Measurements from ENCODE around the gene GPR3. TPM values are rescaled to one million over a fixed set of nuclear protein-coding genes. Genes with fewer than 3 reads are reported as not detected.
"Not testable (repeated sequence)": the region's sequence is repeated elsewhere in the genome, so short reads cannot be mapped to it uniquely, and the experiment has no call there.

Gene GPR3
- total and polyA plus RNA-seq, 2 donors, result 0.09 to 0.37 TPM

GRCh38 chr1:27427816-27428315 lies 35.4 kb downstream of the GPR3 start:
- H3K4me3 ChIP-seq (ENCODE audit: low read length in 2 of 2), result no peak overlapping the region
- 52% methylated on average over 2 of the region's 2 CpGs for WGBS
- no peaks in the 10 kb centered on the region for H3K27me3 ChIP-seq (ENCODE audit: control insufficient read depth in 2 of 2, insufficient read depth in 1 of 2, low read length in 1 of 2)
- peak overlapping the region; percentile 75 to 82 for H3K27ac ChIP-seq (ENCODE audit: low read depth in 1 of 2, low read length in 1 of 2)
- H3K4me1 ChIP-seq (ENCODE audit: control insufficient read depth in 2 of 2, insufficient read depth in 2 of 2, low read length in 2 of 2), result peaks cover 46 to 63% of the 10 kb centered on the region in 2 donors
- H3K9me3 ChIP-seq (ENCODE audit: control insufficient read depth in 2 of 2, insufficient read depth in 1 of 2, low read length in 1 of 2), result no peaks in the 10 kb centered on the region
- H3K36me3 ChIP-seq (ENCODE audit: control insufficient read depth in 2 of 2, insufficient read depth in 2 of 2, low read length in 1 of 2), result peaks cover 13 to 35% of the 10 kb centered on the region in 2 donors
- DNase-seq (ENCODE audit: low read depth in 6 of 9, low spot score in 9 of 9), result no peak

- peaks cover 13 to 35% of the 10 kb centered on the region in 2 donors for H3K36me3 ChIP-seq (ENCODE audit: control insufficient read depth in 2 of 2, insufficient read depth in 2 of 2, low read length in 1 of 2)
- peak in 4 of 9 donors; percentile 50 to 77 (median 54) for DNase-seq (ENCODE audit: low read depth in 6 of 9, low spot score in 9 of 9)
- H3K4me3 ChIP-seq (ENCODE audit: low read length in 2 of 2), result peak overlapping the region in 1 of 2 donors; percentile 3
- H3K27ac ChIP-seq (ENCODE audit: low read depth in 1 of 2, low read length in 1 of 2), result peak overlapping the region; percentile 75 to 82
- H3K4me1 ChIP-seq (ENCODE audit: control insufficient read depth in 2 of 2, insufficient read depth in 2 of 2, low read length in 2 of 2), result peaks cover 52 to 69% of the 10 kb centered on the region in 2 donors
- 1% methylated on average over 17 of the region's 17 CpGs for WGBS
- H3K9me3 ChIP-seq (ENCODE audit: control insufficient read depth in 2 of 2, insufficient read depth in 1 of 2, low read length in 1 of 2), result no peaks in the 10 kb centered on the region
- no peaks in the 10 kb centered on the region for H3K27me3 ChIP-seq (ENCODE audit: control insufficient read depth in 2 of 2, insufficient read depth in 1 of 2, low read length in 1 of 2)
Observed at GRCh38 chr1:27428316-27429028, 36.0 kb downstream of the GPR3 start.

- Histone ChIP-seq H3K36me3 (ENCODE audit: control insufficient read depth in 2 of 2, insufficient read depth in 2 of 2, low read length in 1 of 2) (peaks cover 13 to 35% of the 10 kb centered on the region in 2 donors), H3K27ac (ENCODE audit: low read depth in 1 of 2, low read length in 1 of 2) (peak overlapping the region; percentile 75 to 81), H3K27me3 (ENCODE audit: control insufficient read depth in 2 of 2, insufficient read depth in 1 of 2, low read length in 1 of 2) (no peaks in the 10 kb centered on the region), H3K9me3 (ENCODE audit: control insufficient read depth in 2 of 2, insufficient read depth in 1 of 2, low read length in 1 of 2) (no peaks in the 10 kb centered on the region), H3K4me3 (ENCODE audit: low read length in 2 of 2) (peak overlapping the region in 1 of 2 donors; percentile 3), H3K4me1 (ENCODE audit: control insufficient read depth in 2 of 2, insufficient read depth in 2 of 2, low read length in 2 of 2) (peaks cover 54 to 70% of the 10 kb centered on the region in 2 donors)
- 33% methylated on average over 2 of the region's 2 CpGs for WGBS
- no peak for DNase-seq (ENCODE audit: low read depth in 6 of 9, low spot score in 9 of 9)
Observed at GRCh38 chr1:27429029-27429425, 36.6 kb downstream of the GPR3 start.

GRCh38 chr1:27430903-27431600 lies 38.6 kb downstream of the GPR3 start:
- H3K27me3 ChIP-seq (ENCODE audit: control insufficient read depth in 2 of 2, insufficient read depth in 1 of 2, low read length in 1 of 2), result no peaks in the 10 kb centered on the region
- H3K36me3 ChIP-seq (ENCODE audit: control insufficient read depth in 2 of 2, insufficient read depth in 2 of 2, low read length in 1 of 2), result peaks cover 3 to 21% of the 10 kb centered on the region in 2 donors
- peak in 3 of 9 donors; percentile 45 to 75 (median 53) for DNase-seq (ENCODE audit: low read depth in 6 of 9, low spot score in 9 of 9)
- peak overlapping the region in 1 of 2 donors; percentile 18 for H3K4me3 ChIP-seq (ENCODE audit: low read length in 2 of 2)
- H3K9me3 ChIP-seq (ENCODE audit: control insufficient read depth in 2 of 2, insufficient read depth in 1 of 2, low read length in 1 of 2), result no peaks in the 10 kb centered on the region
- H3K4me1 ChIP-seq (ENCODE audit: control insufficient read depth in 2 of 2, insufficient read depth in 2 of 2, low read length in 2 of 2), result peaks cover 66 to 83% of the 10 kb centered on the region in 2 donors
- peak overlapping the region; percentile 75 to 84 for H3K27ac ChIP-seq (ENCODE audit: low read depth in 1 of 2, low read length in 1 of 2)
- 0% methylated on average over 1 of the region's 1 CpG for WGBS

- 81% methylated on average over 2 of the region's 2 CpGs for WGBS
- DNase-seq (ENCODE audit: low read depth in 6 of 9, low spot score in 9 of 9), result no peak
- Histone ChIP-seq H3K4me3 (ENCODE audit: low read length in 2 of 2) (no peak overlapping the region), H3K36me3 (ENCODE audit: control insufficient read depth in 2 of 2, insufficient read depth in 2 of 2, low read length in 1 of 2) (peaks cover 3 to 17% of the 10 kb centered on the region in 2 donors), H3K27me3 (ENCODE audit: control insufficient read depth in 2 of 2, insufficient read depth in 1 of 2, low read length in 1 of 2) (no peaks in the 10 kb centered on the region), H3K27ac (ENCODE audit: low read depth in 1 of 2, low read length in 1 of 2) (peak overlapping the region; percentile 75 to 84), H3K9me3 (ENCODE audit: control insufficient read depth in 2 of 2, insufficient read depth in 1 of 2, low read length in 1 of 2) (no peaks in the 10 kb centered on the region), H3K4me1 (ENCODE audit: control insufficient read depth in 2 of 2, insufficient read depth in 2 of 2, low read length in 2 of 2) (peaks cover 69 to 87% of the 10 kb centered on the region in 2 donors)
Observed at GRCh38 chr1:27431601-27431940, 39.1 kb downstream of the GPR3 start.

- H3K27ac ChIP-seq (ENCODE audit: low read depth in 1 of 2, low read length in 1 of 2); H3K4me3 ChIP-seq (ENCODE audit: low read length in 2 of 2); H3K36me3 ChIP-seq (ENCODE audit: control insufficient read depth in 2 of 2, insufficient read depth in 2 of 2, low read length in 1 of 2); H3K27me3 ChIP-seq (ENCODE audit: control insufficient read depth in 2 of 2, insufficient read depth in 1 of 2, low read length in 1 of 2); DNase-seq (ENCODE audit: low read depth in 6 of 9, low spot score in 9 of 9); H3K9me3 ChIP-seq (ENCODE audit: control insufficient read depth in 2 of 2, insufficient read depth in 1 of 2, low read length in 1 of 2): not testable (repeated sequence)
- H3K4me1 ChIP-seq (ENCODE audit: control insufficient read depth in 2 of 2, insufficient read depth in 2 of 2, low read length in 2 of 2), result peaks cover 66 to 80% of the 10 kb centered on the region in 2 donors
- WGBS, result 100% methylated on average over 1 of the region's 1 CpG
Observed at GRCh38 chr1:27432725-27433124, 40.3 kb downstream of the GPR3 start.

- peak in 1 of 9 donors; percentile 62 for DNase-seq (ENCODE audit: low read depth in 6 of 9, low spot score in 9 of 9)
- Histone ChIP-seq H3K4me3 (ENCODE audit: low read length in 2 of 2) (no peak overlapping the region), H3K27ac (ENCODE audit: low read depth in 1 of 2, low read length in 1 of 2) (peak overlapping the region; percentile 65 to 74), H3K27me3 (ENCODE audit: control insufficient read depth in 2 of 2, insufficient read depth in 1 of 2, low read length in 1 of 2) (no peaks in the 10 kb centered on the region), H3K9me3 (ENCODE audit: control insufficient read depth in 2 of 2, insufficient read depth in 1 of 2, low read length in 1 of 2) (no peaks in the 10 kb centered on the region), H3K4me1 (ENCODE audit: control insufficient read depth in 2 of 2, insufficient read depth in 2 of 2, low read length in 2 of 2) (peaks cover 56 to 78% of the 10 kb centered on the region in 2 donors), H3K36me3 (ENCODE audit: control insufficient read depth in 2 of 2, insufficient read depth in 2 of 2, low read length in 1 of 2) (no peaks in the 10 kb centered on the region)
- 30% methylated on average over 3 of the region's 3 CpGs for WGBS
Observed at GRCh38 chr1:27433706-27434105, 41.3 kb downstream of the GPR3 start.

GRCh38 chr1:27435566-27436203 lies 43.3 kb downstream of the GPR3 start:
- peaks cover 0 to 3% of the 10 kb centered on the region in 2 donors for H3K36me3 ChIP-seq (ENCODE audit: control insufficient read depth in 2 of 2, insufficient read depth in 2 of 2, low read length in 1 of 2)
- H3K27ac ChIP-seq (ENCODE audit: low read depth in 1 of 2, low read length in 1 of 2), result peak overlapping the region; percentile 73 to 92
- peaks cover 40 to 62% of the 10 kb centered on the region in 2 donors for H3K4me1 ChIP-seq (ENCODE audit: control insufficient read depth in 2 of 2, insufficient read depth in 2 of 2, low read length in 2 of 2)
- WGBS, result 49% methylated on average over 2 of the region's 2 CpGs
- H3K4me3 ChIP-seq (ENCODE audit: low read length in 2 of 2), result no peak overlapping the region
- no peaks in the 10 kb centered on the region for H3K9me3 ChIP-seq (ENCODE audit: control insufficient read depth in 2 of 2, insufficient read depth in 1 of 2, low read length in 1 of 2)
- no peaks in the 10 kb centered on the region for H3K27me3 ChIP-seq (ENCODE audit: control insufficient read depth in 2 of 2, insufficient read depth in 1 of 2, low read length in 1 of 2)
- DNase-seq (ENCODE audit: low read depth in 6 of 9, low spot score in 9 of 9), result peak in 1 of 9 donors; percentile 50

All from thymus (tissue), 11 donors.